Femur (tissue), 1 donor: Measurements from ENCODE around the gene OTULIN.

Source experiments
- DNase-seq: peaks from one replicate; pipeline ENCODE4 v3.0.0-alpha.2; 2017

OTULIN gene

DNA sequence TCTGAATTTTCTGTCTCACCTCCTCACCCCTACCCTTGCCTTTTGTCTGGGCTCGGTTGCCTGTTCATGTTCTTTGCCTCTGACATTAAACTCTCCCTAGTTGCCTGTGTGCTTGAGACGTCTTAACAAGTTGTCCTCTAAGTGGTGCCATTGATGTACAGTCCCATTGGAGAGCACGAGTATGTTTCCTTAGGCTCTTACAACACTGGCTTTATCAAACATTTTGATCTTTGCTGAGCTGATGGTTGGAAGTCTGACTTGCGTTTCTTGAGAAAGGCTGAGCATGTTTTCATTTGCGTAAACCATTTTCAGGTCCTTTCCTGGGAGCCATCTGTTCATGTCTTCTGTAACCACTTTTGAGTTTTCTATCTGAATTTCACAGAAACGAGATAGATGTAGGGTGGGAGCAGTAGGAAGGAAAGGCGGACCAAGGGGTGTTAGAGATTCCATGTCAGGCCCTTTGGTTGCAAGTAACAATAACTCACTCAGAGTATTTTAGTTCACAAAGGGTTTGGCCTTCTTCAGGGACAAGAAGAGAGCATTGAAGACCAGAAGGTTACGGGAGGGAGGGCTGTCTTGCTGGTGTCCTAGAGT lies 35.4 kb downstream of the OTULIN start:
- DNase-seq = no peak

DNA sequence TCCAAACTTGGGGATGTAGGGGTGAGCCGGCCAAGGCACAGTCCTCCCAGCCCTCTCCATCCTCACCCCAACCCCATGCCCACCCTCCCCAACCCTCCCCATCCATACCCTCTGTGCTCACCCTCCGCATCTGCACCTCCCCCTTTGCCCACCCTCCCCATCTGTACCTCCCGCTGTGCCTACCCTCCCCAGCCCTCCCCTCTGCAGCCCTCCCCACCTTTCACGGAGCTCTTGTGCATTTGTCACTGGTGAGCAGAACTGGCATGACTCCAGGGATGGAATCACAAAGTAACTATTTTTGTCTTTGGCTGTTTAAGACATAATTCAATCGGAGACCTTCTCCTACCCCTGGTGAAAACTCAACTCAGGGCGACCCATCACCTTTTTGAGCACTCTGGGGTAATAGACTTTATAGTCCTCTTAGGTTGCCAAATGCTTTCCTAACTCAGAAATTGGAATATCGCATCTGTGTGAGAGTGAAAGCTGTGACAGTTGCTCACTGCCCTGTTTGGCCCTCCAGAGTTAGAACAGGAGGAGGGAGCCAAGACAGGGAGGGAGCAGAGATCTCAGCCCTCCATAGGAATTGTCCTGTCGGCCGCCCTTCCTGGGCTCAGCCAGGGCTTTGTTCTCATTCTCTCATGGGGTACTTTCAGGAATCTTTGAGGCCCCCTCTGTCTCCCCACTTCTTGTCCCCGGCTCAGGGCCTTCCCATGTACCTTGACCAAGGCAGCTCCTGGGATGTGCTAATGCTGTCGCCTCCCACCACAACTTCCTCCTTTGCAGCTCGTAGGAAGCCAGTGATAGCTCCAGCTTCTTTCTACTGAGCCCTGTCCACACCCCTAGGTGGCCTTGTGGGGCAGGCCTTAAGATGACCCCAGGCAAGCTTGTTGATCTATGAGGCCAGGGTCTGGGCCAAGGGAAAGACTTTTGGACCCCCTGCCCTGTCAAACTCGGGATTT lies 36.2 kb downstream of the OTULIN start:
- no peak for DNase-seq

DNA sequence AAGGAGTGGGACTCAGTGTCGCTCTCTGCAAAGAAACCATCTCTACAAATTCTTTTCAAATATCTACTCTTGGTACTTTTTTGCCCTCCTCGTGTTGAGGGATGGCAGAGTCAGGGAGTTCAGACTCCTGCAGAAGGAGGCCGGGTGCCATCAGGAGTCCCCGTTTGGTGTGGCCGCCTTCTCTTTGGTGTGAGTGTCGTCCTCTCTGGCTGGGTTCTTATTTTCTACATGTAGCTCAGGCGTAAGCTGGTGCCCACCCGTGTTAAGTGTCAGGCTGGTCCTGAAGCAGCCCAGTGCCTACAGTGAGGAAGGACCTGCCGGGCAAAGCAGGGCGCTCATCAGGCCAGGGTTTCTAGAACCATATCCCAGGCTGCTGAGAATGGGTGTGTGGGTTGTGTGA lies 37.0 kb downstream of the OTULIN start:
- DNase-seq = no peak

DNA sequence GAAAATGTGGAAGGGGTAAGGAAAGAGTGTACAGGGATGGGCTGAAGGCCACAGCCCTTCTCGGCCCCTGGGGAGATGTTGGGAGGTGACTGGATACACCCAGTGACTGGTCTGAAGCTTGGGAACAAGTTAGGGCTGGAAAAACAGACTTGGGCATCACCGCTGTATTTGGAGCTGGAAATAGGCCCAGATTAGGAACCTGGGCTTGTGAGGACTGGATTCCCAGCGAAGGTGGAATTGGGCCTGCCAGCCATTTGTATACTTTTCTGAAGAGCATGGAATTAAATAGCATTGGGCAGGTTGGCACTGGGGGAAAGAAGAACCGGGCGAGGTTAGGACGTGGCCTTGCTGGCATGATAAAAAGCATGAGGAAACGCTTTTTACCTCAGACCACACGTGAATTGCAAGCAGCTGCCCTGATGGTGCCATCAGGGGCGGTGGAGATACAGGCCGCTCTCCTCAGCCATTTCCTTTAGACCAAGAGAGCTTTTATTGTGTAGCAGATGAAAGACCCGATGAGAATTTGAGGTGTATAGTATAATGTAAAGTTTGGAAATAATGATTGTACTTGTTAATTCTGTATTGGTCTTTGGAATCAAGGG lies 37.8 kb downstream of the OTULIN start:
- DNase-seq = no peak

DNA sequence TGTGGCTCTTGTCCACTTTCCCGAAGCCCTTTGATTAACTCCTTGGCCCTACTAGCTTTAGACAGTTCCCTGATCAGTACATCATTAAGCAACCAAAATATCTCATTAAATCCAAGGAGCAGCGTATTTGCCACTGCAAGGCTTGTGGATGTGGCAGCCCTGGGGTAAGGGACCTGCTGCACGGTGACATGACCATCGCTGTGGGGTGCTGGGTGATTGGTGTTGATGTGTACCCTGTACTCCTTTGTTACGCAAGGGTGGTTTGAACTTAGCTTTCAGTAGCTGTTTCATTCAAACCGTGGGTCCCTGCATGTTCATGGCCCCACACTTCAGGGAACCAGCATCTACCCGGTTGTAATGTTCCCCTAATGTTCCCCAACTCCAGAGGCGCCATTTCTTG lies 41.0 kb downstream of the OTULIN start:
- no peak for DNase-seq

DNA sequence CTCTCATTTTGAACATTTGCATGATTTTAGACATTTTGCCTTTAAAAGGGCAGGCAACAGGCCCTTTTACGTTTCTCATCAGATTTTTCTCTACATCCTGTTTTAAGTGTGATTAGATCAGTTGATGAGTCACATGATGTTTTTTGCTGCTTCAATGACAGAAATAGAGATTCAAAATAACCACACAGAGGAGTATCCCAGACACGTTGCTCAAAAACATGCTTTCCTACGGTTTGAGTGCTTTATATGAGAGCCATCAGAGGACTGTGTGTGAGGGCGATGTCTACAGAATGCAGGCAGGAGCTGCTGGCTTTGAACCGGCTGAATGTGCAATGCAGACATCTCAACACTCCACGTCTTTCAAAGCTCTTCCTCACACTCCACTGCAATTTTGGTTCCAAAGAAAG lies 42.1 kb downstream of the OTULIN start:
- no peak for DNase-seq

DNA sequence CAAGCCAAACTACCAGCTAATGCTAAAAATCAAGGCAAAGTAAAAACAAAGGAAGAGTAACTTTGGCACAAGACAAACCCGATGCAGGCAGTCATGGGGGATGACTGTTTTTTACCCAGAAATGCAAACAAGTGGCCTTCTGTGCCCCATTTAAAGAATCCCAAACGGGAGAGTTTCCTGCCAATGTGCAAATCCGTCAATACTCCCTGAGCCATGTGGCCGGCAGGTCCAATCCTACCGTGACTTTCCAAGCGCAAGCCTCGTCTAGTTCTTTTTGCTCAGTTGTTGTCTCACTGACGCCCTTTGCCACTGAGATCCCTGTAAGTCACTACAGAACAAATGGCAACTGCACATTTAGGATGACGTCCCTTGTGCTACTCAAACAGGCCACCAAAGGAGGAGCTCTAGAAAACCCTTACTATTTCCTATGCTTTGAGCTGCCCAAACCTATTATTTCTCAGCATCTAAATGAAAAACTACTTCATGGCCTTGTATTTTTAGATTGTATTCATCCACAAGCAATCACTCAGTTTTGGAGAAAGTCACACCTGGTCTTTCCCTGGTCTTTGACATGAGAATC lies 43.4 kb downstream of the OTULIN start:
- no peak for DNase-seq

DNA sequence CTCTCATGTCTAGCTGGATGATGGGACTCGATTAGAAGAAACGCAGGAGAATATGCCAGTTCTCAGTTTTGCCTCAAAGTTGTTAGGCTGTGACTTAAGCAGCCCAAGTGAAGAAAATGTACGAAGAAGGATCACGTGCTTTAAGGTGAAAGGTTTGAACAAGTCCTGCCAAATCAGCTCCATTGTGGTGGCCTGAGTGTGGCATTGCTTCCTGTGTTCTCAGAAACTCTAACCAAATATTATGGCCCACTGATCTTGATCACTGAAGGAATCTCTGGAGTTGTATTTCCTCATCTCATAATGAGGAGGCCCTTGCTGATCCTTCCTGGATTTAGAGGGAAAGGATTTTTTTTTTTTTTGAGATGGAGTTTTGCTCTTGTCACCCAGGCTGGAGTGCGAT lies 44.0 kb downstream of the OTULIN start:
- no peak for DNase-seq

DNA sequence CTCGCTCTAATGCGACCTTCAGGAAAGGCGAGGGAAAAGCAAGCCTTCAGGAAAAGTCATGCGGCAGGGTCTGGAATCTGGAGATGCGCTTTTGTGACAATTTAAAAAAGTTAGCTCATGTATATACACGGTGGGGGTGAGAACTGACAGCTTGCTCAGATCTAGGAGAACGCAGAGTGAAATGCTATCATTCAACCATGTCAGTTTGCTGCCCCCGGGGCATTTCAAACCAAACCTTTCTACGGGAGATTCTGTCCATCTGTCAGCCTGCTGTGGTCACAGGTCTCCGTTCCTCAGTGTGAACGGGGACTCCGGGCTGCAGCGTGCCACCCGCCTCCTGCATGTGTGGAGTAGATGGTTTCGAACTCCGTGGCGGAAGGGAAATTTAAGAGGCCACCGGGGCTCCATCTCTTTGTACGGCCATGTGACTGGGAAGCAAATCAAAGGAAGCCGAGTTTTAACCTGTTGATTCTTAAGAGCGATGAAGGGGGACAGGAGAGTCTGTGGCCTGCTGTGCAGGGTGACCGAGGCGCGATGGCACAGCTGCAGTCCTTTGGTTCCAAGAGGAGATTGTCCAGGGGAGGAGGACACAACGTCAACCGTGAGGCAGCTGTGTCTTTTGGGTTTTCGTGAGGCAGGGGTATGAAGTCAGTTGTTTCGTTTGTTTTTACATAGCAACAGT lies 45.9 kb downstream of the OTULIN start:
- no peak for DNase-seq

DNA sequence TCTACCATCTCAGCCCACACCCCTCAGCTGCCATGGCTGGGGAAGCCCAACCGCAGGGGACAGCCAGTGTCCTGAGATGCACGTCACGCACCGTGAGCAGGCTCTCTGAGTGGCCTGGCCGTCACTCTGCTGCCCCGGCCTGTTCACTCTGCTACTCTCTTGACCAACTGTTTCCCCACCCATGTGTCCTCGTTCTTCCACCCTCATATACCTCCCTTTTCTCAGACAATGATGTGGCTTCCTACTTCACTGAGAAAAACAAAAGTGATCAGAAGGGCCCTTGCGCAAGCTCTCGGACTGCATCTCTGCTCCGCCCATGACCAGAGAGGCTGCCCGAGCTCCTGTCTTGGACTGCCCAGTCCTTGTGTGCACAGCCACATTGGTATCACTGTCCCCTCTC lies 47.6 kb downstream of the OTULIN start:
- no peak for DNase-seq

DNA sequence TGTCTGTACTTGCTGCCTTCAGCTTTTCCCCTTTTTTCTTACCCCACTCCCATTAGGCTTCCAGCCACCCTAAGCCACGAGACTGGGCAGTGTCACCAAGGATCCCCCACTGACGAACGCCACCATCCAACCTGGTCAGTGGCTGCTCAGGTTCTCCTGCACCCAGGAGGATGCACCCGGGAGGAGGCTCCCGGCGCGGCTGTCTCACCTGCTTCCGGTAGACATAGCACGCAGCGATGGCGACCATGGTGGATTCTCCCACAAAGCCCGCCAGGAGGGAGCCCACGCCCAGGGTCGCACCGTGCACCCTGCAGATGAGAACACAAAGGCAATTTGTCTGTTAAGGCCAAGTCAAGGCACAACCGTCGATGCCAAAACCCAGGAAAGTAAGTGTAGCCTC lies 48.1 kb downstream of the OTULIN start:
- DNase-seq = no peak

DNA sequence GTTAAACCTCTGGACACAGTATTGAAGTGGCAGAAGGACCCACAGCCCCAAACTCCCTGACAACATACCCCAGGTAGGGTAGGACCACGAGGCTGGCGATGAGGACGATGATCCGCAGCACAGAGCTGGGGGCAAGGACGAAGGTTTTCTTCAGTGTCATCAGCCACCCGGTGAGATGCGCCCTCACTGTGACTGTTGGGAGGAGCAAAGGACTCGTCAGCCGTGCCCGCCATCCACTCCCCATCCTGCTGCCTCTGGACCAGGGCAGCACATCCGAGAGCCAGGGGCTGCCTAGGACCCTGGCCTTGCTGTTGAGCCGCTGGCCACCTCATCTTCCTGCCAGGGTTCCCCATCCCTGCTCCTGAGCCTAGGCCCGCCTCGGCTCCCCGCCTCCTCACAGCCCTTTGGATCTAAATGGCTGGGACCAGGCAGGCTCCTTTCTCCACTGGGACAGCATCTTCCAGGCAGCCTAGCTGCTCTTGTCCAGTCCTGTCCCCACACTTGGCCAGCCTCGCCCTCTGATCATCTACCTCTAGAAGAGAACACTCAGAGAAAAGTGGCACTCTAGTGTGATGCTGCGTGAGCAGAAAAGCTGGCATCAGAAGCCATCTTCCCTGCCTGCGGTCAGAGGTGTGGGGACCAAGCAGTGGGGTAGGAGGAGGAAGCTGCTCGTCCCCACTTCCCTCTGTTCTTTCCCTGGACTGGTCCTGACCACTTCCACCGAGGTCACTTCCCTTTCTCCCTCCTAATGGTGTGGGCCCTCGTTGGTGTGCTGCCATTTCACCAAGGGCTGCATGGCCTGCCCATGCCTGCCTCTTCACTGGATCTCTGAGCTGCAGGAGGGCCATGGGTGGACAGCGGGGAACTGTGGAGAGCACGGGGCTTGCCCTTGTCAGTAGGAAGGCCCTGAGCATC lies 49.2 kb downstream of the OTULIN start:
- no peak for DNase-seq

DNA sequence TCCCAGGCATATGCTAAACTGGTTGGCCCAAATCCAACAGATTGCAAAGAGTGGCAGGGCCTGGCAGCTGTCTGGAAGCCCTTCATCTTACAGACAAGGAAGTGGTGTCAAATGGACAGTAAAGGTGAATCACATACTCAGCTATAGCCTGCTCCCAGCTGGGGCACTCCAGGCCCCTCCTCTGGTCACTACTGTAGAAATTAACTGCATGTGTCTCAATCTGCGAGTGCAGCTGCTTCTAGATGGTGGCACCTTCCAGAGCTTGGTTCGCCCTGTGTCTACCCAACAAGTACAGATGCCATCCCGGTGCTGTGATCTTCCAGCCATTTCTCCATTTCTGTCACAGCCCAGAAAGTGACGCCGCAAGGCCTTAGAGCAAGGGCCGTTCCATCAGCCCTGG lies 50.2 kb downstream of the OTULIN start:
- no peak for DNase-seq

DNA sequence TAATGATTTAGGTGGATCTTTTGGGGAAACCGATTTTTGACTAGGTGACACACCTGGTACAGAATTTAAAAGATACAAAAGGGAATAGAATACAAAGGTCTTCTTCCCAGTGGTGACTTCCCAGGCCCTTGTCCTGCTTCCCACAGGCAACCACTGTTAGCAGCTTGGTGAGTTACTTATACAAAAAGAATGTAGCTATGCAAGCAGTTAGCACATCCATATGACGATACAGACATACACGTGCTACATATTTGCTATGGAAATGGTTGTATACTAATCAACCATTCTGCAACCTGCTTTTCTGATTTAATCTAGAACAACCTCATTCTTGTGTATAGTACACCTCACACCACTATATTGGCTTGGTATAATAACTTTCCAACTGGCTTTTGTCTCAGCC lies 51.0 kb downstream of the OTULIN start:
- DNase-seq = no peak

DNA sequence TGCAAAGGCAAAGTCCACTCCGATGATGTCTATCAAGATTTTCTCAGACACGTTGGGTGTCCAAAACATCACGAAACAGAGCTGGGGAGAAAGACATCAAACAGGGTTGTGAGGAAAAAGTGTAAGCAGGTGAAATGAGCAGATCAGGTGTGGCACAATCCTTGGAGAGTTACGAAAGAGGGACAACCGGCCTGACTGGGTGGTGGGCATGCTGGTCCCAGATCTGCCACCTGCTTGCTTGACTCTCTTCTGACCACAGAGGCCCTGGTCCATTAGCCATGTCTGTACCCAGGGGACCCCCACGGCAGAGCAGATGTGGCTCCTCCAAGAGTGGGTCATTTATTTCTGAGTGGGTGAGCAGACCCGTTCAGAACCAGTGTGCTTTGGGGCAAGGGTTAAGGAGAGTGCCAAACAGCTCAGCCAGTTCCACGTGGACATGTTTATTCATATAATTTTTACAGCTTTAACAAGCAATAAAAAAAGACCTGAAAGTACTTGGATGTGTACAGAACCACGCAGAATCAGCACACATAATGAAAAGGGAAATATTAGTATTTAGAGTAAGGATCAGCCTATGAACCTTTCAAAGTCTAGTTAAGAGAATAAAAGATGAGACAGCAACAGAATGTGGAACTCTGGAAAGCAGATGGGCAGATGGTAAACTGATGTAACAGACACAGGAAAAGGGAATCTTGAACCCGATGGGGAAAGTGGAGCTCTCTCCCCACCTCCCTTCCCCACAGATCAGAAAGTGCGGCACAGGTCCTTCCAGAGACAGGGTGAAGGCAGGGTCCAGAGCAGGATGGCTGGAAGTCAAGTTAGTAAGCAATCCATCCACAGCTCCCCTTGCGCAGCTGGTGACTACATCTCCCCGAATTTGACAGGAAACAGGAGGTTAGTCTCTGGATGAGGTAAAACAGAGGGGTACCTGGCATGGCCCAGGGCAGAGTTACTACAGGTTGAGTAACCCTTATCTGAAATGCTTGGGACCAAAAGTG lies 52.5 kb downstream of the OTULIN start:
- no peak for DNase-seq

DNA sequence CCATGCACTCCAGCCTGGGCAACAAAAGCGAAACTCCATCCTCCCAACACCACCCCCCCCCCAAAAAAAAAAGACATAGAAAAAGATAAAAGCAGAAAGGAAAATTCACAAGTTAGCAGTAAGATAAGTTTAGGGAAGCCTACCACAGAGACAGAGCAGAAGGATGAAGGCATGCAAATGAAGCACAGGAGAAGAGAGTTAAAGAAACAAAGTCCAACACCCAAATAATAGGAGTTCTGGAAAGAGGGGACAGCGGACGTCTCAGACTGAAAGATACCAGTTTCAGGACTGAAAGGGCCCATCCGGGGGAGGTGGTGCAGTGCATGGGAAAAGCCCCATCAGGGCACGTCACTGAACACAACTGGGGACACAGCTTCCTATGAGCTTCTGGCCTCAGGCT lies 54.3 kb downstream of the OTULIN start:
- DNase-seq = no peak

DNA sequence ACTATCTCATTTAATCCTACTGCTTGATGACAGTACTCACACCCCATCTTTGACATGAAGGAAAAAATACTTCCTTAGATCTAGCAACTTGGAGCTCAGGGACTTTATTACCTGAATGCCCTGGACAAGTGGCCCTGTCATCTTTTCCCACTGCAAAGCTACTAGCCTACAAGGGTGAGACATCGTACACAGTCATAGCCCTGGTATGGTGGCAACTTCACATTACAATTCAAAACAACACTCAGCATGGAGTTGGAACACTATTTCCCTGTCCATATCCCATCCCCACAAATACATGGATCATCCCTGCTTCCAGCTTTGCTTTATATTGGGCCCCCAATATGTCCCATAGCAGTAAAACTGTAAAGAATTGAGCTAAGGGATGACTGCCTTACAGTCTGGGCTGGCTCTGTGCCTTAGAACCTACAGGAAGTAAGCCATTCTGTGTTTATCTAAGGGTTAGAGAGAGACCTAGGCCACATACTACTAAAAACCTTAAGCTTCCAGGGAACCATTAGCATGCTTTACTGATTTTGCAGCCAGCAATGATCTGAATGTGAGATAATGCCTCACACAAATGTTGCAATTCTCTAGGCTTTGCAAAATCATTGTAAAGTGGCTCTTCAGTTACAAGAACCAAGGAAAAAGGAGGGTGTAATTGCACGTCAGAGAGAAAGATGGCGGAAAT lies 55.9 kb downstream of the OTULIN start:
- DNase-seq = no peak

DNA sequence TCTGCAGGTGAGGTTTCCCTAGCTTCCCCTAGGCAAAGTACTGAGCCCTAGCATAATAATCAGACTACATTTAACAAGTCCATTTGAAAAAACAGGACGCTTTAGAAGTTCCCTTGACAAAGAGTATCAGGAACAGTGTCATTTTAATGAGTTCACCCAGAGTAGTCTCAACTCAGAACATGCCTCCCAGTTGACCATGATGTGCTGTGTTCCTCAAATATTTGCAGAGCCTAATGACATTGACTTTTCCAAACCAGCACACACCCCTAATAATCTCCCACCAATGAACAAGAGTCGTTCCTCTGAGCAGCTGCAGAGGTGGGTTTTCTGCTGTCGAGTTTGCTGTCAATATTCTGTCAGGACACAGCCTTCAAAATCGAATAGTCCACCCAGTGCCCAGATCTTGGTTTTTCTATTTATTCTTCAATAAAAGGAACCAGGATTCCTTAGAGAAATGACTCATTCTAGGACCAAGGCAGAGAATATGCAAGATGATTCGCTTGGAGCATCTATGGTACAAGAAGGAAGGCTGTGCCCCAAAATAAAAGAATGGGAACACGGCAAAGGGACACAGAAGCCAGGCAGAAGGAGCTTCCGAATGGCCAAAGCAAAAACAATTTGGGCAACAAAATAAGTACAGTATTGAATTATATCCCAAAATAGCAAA lies 57.6 kb downstream of the OTULIN start:
- no peak for DNase-seq

DNA sequence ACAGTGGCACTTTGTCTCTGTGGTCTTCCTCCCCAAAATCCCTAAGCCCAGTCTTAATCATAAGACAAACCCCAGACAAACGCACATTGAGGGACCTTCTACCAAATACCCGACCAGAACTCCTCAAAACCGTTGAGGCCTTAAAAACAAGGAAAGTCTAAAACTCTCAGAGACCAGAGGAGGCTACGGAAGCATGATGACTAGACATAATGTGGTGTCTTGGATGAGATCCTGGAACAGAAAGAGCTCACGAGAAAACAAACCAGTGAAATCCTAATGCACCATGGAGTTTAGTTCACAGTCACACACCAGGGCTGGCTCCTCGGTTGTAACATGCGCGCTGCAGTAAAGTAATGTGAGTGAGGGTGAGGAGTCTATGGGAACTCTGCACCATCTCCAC lies 58.4 kb downstream of the OTULIN start:
- DNase-seq = no peak
